Loucy (cell line): ENCODE results near the gene PRR5.

Experiments used
- EZH2phosphoT487 ChIP-seq: fragments of 200-600 bp; IDR thresholded peaks from 2 replicates; pipeline ENCODE4 v1.6.1; 2018; ENCODE audit warnings: antibody characterized with exemption, mild to moderate bottlenecking, moderate library complexity, borderline replicate concordance
- TF ChIP-seq, protein P1 (sequence below): fragments of 200-600 bp; sonication (generic); conservative IDR thresholded peaks from 2 replicates; pipeline ENCODE4 v1.5.1; 2014; ENCODE audit warnings: mild to moderate bottlenecking, antibody characterized with exemption, low read length

GRCh38 chr22:44664149-44664548, 37.9 kb upstream of the PRR5 start:
- TF ChIP-seq, protein P1, sequence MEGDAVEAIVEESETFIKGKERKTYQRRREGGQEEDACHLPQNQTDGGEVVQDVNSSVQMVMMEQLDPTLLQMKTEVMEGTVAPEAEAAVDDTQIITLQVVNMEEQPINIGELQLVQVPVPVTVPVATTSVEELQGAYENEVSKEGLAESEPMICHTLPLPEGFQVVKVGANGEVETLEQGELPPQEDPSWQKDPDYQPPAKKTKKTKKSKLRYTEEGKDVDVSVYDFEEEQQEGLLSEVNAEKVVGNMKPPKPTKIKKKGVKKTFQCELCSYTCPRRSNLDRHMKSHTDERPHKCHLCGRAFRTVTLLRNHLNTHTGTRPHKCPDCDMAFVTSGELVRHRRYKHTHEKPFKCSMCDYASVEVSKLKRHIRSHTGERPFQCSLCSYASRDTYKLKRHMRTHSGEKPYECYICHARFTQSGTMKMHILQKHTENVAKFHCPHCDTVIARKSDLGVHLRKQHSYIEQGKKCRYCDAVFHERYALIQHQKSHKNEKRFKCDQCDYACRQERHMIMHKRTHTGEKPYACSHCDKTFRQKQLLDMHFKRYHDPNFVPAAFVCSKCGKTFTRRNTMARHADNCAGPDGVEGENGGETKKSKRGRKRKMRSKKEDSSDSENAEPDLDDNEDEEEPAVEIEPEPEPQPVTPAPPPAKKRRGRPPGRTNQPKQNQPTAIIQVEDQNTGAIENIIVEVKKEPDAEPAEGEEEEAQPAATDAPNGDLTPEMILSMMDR: no peak
- TF ChIP-seq EZH2phosphoT487: no peak
